Measurements from ENCODE around the gene TANC1.

Gene TANC1

GRCh38 chr2:158996378-158996993 lies 28.0 kb downstream of the TANC1 start:
- DNase-seq = no peak

- no peak for DNase-seq
Observed at GRCh38 chr2:158997037-158997790, 28.8 kb downstream of the TANC1 start.

GRCh38 chr2:158998551-158999248 lies 30.3 kb downstream of the TANC1 start:
- no peak for DNase-seq

- DNase-seq = no peak
Observed at GRCh38 chr2:158999458-158999857, 31.0 kb downstream of the TANC1 start.

- DNase-seq = no peak
Observed at GRCh38 chr2:159000072-159000471, 31.6 kb downstream of the TANC1 start.

GRCh38 chr2:159002462-159003111 lies 34.1 kb downstream of the TANC1 start:
- no peak for DNase-seq

- DNase-seq = no peak
Observed at GRCh38 chr2:159003555-159003954, 35.1 kb downstream of the TANC1 start.

GRCh38 chr2:159004849-159005248 lies 36.4 kb downstream of the TANC1 start:
- DNase-seq = no peak

- no peak for DNase-seq
Observed at GRCh38 chr2:159009940-159010339, 41.5 kb downstream of the TANC1 start.

- DNase-seq = no peak
Observed at GRCh38 chr2:159010340-159010739, 41.9 kb downstream of the TANC1 start.

- DNase-seq = no peak
Observed at GRCh38 chr2:159010963-159011362, 42.5 kb downstream of the TANC1 start.

- DNase-seq = no peak
Observed at GRCh38 chr2:159012142-159012541, 43.7 kb downstream of the TANC1 start.

GRCh38 chr2:159013103-159013502 lies 44.7 kb downstream of the TANC1 start:
- no peak for DNase-seq

- no peak for DNase-seq
Observed at GRCh38 chr2:159015174-159015573, 46.7 kb downstream of the TANC1 start.

- no peak for DNase-seq
Observed at GRCh38 chr2:159015823-159016222, 47.4 kb downstream of the TANC1 start.

GRCh38 chr2:159017837-159018236 lies 49.4 kb downstream of the TANC1 start:
- DNase-seq = no peak

- DNase-seq = no peak
Observed at GRCh38 chr2:159019021-159019420, 50.6 kb downstream of the TANC1 start.

- DNase-seq = no peak
Observed at GRCh38 chr2:159022019-159022418, 53.6 kb downstream of the TANC1 start.

GRCh38 chr2:159026170-159026569 lies 57.7 kb downstream of the TANC1 start:
- no peak for DNase-seq

GRCh38 chr2:159028776-159029175 lies 60.3 kb downstream of the TANC1 start:
- no peak for DNase-seq

- no peak for DNase-seq
Observed at GRCh38 chr2:159029936-159030335, 61.5 kb downstream of the TANC1 start.

- DNase-seq = no peak
Observed at GRCh38 chr2:159030674-159031380, 62.4 kb downstream of the TANC1 start.

GRCh38 chr2:159032146-159032545 lies 63.7 kb downstream of the TANC1 start:
- no peak for DNase-seq
